Hippocampal formation (tissue), 2 donors: ENCODE results near the gene CDH13.
A peak's percentile ranks its signal among the peaks of the same experiment; 100 is the strongest.

Source experiments
- DNase-seq, 2 donors: peaks; one replicate each; lab custom pipeline; 2025; lab: John Stamatoyannopoulos, UW

CDH13 gene

DNA sequence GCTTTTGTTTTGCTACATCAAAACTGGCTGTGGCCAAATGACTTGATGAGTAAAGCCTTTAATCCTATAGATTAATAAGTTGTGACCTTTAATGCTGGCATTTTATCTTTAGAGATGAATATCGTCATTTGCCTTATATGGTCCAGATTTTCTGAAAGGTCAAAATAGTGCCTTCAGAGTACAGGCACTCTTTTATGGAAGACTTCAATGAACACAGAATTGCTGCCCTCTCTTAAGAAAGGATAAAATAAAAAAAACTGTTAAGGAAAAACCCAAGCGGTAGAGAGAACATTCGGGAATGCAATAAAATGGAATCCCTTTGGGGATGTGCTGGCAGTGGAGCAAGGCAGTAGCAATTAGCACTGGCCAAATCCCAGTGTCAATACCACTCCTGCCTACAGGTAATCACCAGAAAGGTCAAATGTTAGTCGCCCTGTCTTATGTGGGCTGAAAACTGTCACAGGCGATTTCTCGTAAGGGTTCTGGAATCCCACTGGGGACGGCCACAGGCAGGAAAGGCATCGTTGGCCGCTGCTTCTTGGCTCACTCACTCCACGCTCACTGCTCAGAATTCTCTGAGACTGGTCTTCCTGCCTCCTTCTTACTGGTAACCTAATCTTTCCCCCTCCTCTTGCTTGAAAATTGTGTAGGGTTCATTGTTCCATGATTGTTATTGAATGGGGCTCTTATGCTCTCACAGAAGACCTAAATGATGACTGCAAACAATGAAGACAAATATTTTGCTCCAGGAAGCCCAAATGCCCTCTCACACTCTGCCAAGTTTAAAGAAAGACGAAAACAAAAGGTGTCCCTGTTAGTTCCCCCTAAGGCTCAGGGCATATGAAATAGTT is 1135.6 kb downstream of the CDH13 start:
- peak in 1 of 2 donors; percentile 44 for DNase-seq

- no peak for DNase-seq
Measured at GRCh38 chr16:83762992-83763358, 1136.2 kb downstream of the CDH13 start.

- no peak for DNase-seq
Measured at GRCh38 chr16:83768986-83769385, 1142.2 kb downstream of the CDH13 start.

- DNase-seq = no peak
Measured at GRCh38 chr16:83769397-83770008, 1142.7 kb downstream of the CDH13 start.

DNA sequence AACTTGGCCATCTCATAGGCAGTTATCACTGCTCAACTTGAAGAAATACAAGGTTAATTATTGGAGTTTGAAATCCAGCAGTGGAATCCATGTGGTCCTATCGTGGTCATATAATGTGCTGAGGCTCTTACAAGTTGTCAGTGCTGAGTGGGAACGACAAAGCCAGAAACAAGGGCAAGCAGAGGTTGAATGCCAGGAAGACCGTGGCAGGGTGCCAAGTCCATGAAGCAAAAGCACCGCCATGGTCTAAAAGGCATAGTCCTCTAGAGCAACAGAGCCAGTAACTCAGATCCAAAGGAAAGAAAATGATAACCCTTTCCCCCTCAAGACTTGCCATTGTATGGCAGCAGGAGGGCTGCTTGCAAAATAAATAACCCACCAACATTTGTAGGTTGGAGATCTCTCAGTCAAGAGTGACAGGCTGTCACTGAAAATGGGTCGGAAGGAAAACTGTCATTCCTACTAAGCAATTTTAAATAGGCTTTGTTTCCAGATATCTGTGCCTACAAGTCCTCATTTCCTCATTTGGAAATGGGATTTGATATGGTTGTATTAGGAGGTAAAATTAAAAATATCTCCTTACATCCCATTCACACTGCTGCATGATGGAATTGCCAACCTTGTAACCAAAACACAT is 1144.7 kb downstream of the CDH13 start:
- peak in 1 of 2 donors; percentile 68 for DNase-seq

DNA sequence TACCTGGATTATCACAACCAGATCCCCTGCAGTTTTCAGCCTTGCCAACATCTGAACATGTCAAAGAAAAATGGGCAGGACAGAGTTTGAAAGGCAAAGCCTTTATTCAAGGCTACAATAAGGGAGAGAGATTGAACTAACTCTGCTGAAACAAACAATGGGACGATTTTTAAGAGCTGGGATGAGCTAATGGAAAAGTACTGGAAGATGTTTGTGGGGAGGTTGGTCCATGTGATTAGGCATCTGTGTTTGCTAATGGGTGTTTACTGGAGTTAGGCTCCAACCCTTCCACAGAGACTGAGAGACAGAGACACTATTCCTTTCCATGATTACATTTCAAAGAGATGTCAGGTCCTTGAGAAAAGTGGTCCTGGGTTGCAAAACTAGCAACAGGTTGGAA is 1146.0 kb downstream of the CDH13 start:
- DNase-seq = peak; percentile 49 to 85

GRCh38 chr16:83774066-83774465 is 1147.3 kb downstream of the CDH13 start:
- DNase-seq = no peak

DNA sequence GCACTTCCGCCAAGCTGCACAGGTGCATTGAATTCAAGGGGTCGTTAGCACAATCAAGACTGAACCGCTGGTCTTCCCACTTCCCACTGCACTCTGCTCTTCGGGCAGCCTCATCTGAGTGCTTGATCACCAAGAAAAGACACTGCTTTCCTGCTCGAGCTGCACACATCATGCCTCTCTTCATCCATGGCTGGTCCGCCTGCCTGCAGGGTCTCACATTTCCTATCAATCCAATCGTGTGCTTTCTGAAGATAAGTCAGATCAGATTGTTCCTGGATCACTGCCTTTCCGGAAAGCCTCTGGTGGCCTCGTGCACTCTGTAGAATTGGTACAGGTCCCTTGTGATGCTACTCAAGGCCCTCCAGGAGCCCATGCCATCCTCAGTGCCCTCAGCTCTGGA is 1150.2 kb downstream of the CDH13 start:
- no peak for DNase-seq

- DNase-seq = peak in 1 of 2 donors; percentile 22
Measured at GRCh38 chr16:83779886-83780285, 1153.1 kb downstream of the CDH13 start.

DNA sequence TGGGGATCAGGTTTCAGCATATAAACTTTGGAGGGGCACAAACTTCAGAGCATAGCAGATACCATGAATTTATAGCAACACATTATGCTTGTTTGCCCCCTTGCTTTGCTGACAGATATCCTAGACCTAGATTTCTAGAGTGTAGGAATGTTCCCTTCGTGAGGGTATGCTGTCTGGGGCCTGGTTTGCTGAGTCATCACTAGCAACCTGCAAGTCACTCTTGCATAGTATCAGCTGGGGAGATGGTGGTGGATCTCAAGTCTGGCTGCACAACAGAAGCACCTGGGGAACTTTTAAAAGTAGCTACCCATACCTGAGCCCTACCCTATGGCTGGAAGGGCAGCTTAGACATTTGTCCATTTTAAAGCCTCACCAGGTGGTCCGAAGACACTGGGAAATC is 1158.7 kb downstream of the CDH13 start:
- DNase-seq = no peak

DNA sequence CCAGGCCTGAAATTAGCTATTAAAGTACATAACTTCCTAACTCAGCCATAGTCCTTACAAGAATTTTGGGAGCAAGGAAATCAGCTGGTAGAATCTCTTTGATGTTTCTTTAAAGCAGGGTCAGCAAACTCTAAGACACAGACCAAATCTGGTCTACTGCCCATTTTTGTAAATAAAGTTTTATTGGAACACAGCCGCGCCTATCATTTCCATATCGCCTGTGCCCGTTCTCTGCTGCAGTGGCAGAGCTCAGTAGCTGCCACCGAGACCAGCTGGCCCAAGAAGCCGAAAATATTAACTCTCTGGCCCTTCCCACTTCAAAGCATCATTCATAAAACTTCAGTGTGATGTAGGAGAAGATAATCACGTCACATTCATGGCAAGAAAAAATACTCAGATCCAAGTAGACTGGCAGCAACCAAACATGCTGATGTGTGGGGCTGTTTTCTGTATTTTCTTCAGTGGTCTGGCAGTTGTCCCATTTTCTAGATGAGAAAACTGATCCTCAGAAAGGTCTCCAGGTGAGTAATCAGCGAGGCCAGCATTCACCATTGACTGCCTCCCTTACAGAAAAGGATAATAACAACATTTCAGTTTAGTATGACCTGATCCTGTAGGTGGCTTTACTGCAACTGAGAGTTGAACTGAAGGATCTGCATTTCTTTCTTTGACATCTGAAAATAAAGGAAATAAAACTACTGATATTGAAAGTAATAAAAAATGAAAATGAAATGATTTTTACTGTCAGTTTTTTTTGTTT is 1163.1 kb downstream of the CDH13 start:
- DNase-seq = no peak

DNA sequence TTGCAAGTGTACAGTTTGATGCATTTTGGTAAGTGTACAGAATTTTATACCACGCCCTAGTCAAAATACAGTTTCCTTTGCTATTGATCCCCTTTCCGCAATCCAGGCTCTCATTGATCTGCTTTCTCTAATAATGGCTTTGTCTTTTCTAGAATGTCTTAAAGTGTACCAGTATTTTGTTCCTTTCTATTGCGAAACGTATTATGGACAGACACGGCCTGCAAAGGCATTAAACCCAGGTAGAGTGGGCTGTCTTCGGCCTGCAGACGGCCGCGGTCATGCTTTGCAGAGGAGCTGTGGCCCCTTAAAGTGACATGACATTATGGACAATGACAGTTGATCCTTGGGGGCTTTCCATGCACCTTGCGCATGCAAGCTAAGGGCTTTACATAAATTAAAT is 1165.1 kb downstream of the CDH13 start:
- no peak for DNase-seq

DNA sequence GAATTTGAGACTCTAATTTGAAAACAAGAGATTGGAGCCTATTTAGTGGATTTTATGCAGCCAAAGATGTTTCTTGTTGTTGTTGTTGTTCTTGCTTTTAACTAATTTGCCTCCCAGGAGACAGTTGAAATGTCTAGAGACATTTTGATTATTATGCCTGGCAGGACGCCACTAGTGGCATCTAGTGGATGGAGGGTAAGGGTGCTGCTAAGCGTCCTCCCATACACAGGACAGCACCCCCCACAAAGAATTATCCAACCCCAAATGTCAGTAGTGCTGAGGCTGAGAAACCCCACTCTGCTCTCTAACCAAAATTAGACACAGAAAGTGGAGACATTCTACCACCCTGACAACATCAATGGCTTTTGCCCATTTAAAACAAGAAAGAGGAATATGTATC is 1165.6 kb downstream of the CDH13 start:
- no peak for DNase-seq

- DNase-seq = no peak
Measured at GRCh38 chr16:83793179-83793578, 1166.4 kb downstream of the CDH13 start.

DNA sequence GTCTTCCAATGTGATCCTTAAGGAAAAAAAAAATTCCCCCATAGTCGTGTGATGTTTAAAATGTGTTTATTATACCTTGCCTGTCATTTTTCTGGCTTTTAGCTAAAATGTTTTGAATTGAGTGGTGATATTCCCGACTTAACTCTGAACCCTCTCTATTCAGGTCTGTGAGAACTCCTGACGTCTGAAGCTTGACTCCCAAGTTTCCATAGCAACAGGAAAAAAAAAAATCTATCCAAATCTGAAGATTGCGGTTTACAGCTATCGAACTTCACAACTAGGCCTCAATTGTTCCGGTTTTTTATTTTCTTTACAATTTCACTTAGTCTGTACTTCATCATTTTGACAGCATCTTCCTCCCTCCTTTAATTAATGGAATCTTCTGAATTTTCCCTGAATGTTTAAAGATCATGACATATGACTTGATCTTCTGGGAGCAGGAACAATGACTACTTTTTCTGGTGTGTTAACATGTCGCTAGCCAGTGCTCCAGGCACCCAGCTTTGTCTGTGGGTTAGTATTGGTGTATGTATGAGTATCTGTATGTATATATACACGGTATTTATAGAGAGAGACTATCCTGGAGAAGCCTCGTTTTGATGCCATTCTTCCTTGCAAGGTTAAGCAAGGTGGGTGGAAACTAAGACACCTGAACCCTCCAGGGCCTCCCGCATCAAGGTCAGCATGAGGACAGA is 1168.2 kb downstream of the CDH13 start:
- DNase-seq = no peak

- no peak for DNase-seq
Measured at GRCh38 chr16:83797013-83797412, 1170.2 kb downstream of the CDH13 start.

DNA sequence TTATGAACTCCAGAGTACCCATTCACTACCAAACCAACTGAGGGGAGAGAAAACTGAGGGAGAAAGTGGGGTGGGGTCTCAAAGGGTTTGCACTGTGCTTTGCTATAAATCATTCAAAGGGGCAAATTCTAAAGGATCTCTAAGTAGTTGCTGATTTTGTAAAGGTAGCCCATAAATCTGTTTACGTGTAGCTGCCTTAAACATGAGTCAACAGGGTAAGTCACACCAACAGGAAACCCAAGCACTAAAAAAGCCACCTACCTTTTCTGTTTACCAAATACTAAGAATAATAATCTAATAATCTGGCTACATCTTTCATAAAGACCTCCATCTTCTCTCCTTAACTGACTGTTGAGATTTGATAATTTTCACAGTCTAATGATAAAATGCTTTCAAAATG is 1172.6 kb downstream of the CDH13 start:
- DNase-seq = no peak

GRCh38 chr16:83802135-83802534 is 1175.4 kb downstream of the CDH13 start:
- no peak for DNase-seq

DNA sequence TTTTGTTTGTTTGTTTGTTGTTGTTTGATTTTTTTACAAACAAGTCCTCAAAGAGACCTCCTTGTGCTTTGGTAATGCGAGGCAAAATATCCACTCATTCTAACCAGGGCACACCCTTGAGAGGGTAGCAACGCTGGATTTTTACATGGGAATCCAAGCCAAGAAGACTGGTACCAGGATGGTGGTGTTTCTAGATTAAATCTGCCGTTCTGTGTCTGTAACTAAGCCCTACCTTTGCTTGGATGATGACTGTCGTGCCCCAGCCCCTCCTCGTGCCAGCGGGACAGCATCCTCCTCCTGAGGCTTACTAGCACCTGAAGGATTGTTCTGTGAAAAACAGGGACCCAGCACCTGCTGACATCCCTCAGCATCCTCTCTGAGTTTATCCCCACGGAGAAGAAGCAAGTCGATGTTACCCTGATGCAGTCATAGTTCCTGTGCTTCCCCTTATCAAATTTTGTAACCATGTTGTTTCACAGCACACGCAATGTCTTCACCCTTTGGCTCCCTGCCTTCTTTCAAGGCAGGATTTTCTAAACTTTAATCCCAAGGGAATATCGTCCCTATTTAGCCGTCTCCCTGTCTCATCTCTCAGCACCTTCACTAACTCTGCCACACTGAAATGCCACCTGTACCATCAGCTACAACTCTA is 1175.9 kb downstream of the CDH13 start:
- no peak for DNase-seq

DNA sequence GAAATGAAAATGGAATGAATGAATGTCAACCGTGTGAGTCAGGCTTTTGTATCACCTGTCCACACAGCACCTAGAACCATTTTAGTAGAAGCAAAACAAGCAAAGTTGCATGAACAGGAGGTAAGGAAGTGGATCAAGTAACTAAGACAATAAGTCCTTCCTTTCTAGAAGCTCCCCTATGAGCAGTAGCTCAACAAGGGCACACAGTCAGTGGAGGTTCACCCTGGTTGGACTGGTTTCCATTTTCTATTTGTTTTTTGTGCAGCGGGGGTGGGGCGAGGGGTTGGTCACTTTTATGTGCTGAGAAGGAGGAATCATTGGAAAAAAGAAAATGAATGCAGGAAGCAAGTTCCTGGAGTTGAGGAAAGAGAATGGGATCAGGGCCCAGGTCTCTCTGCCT is 1177.0 kb downstream of the CDH13 start:
- DNase-seq = no peak

GRCh38 chr16:83804366-83804765 is 1177.6 kb downstream of the CDH13 start:
- no peak for DNase-seq
